A549 treated with Mapracorat at 1 μM for 4 hours (cell line): ENCODE results near the gene PGM2L1. TPM values are rescaled to one million over a fixed set of nuclear protein-coding genes. Genes with fewer than 3 reads are reported as not detected.

Source experiments
- total RNA-seq: library from RNA; stranded (reverse); fragments of 200-300 nt; extraction: Qiagen RNA extraction; gene quantifications from 5 replicates; pipeline ENCODE4 v1.2.3, GENCODE V29; 2022

Gene PGM2L1
- total RNA-seq = 10.7 to 17.8 TPM (median 16.3 TPM) in 5 replicates

DNA sequence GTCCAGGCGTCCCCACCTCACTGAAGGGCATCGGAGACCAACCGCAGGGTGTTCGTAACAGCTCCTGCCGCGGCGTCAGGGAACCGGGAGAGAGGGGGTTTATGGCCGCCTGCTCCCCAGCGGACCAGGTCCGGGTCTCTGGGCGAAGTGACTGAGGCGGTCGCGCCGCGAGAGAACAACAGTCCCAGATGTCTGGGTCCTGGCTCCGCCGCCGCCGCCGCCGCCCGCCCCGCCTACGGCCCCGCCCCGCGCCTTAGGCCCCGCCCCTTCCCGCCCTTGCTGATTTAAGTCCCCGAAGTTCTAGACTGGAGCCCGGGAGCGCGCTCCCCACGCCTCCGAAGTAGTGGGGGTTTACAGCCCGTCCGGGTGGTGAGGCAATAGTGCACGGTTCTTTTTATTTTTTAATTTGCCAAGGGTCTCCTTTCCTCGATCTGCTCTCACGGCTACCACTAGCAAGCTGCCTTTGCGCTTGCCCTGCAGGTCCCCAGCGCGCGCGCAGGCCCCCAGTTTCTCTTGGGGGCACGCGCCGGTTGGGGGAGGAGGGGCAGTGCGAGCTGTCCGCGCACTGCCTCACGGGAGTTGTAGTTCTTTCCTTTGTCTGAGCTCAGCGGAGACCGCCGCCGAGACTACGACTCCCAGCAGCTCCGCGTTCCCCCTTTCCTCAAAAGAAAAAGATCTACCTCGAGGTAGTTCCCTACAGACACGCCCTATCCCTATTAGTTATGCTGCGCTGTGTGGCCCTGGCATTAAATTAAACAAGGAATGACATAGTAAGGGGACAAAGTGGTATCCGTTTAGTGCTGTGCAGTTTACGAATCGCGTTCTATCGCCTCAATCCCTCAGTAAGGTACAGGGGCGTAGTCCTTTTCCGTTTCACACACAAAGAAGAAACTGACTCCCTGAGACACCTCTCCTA lies at the start of gene PGM2L1:
PGM2L1 (minus strand) TSS at position 190 of the 916 bp plus-strand sequence. CDS start 272 bp downstream, outside the sequence.

GRCh38 chr11:74311352-74311926 lies 86.8 kb downstream of the PGM2L1 start, which contains the start of gene P4HA3:
TSS of gene P4HA3 (minus strand) at chr11:74311640. CDS start at chr11:74311611, 29 bp downstream.

Other genes starting within 250 kb of the PGM2L1 start
- gene C2CD3, start 227.4 kb downstream of the PGM2L1 start, total RNA-seq = 16.3 to 18.1 TPM (median 16.9 TPM) in 5 replicates
- 51.5 to 55.8 TPM (median 54.1 TPM) in 5 replicates for gene PPME1, start 227.1 kb downstream of the PGM2L1 start, total RNA-seq
- gene P4HA3, start 86.8 kb downstream of the PGM2L1 start, total RNA-seq = 35.5 to 58.6 TPM (median 49.8 TPM) in 5 replicates
- gene KCNE3, start 69.1 kb upstream of the PGM2L1 start, total RNA-seq = not detected in 5 replicates
- 1.7 to 2.8 TPM (median 2.1 TPM) in 5 replicates for gene LIPT2, start 95.3 kb upstream of the PGM2L1 start, total RNA-seq
- 15.2 to 19.4 TPM (median 17.3 TPM) in 5 replicates for gene POLD3, start 194.1 kb upstream of the PGM2L1 start, total RNA-seq